ENCODE results near the gene RNF113B.

RNF113B gene

DNA sequence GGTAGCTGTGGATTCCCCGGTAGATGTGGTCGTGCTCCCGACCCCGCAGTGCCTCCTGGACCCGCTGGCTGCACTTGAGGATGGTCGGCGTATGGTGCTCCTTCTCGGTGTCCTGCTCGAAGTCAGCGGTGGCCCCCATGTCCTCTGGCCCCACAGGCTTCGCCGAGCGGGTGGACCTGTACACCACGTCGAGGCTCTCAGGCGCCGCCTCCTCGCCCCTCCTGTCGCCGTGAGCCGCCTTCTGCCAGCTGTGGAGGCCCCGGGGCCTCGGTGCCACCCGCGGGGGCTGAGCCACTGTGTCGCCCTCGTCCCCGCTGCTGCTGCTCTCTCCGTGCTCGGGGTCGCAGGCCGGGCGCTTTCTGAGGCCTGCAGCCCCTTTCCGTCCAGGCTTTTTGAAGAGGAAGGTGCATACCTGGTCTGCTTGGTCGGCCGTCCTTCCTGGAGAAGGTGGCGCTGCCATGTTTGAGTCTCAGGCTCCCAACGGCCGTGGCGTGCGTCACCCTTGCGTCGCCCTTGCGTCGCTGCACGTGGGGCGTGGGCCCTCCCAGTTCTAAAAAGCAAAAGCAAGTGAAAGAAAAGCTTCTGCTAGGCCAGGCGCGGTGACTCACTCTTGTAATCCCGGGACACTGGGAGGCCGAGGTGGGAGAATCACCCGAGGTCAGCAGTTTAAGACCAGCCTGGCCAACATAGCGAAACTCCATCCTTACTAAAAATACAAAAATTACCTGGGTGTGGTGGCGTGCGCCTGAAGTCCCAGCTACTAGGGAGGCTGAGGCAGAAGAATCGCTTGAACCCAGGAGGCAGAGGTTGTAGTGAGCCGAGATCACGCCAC lies at the start of gene RNF113B:
TSS of gene RNF113B (minus strand) at position 493 of the 832 bp plus-strand sequence. CDS start at position 460, 33 bp downstream.
- peak; percentile 34 for DNase-seq (ENCODE audit: low read depth)

DNA sequence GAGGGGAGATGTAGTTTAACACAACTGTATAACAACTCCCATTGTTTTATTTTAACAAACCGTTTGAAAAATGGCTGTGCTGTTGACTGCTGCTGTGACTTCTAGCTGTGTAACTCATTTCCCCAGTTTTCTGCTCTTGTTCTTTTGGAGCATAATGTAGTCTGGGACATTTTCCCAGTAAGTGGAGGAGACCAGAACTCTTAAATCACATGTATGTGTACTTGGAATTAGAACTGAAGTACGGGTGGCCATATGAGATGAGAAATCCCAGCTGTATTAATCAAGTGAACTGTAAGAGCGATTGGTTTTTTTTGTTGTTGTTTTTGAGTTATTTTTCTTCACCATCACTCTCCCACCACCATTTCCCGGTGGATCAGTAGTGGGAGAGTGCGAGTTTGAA lies 49.4 kb upstream of the RNF113B start:
- no peak for DNase-seq (ENCODE audit: low read depth)

DNA sequence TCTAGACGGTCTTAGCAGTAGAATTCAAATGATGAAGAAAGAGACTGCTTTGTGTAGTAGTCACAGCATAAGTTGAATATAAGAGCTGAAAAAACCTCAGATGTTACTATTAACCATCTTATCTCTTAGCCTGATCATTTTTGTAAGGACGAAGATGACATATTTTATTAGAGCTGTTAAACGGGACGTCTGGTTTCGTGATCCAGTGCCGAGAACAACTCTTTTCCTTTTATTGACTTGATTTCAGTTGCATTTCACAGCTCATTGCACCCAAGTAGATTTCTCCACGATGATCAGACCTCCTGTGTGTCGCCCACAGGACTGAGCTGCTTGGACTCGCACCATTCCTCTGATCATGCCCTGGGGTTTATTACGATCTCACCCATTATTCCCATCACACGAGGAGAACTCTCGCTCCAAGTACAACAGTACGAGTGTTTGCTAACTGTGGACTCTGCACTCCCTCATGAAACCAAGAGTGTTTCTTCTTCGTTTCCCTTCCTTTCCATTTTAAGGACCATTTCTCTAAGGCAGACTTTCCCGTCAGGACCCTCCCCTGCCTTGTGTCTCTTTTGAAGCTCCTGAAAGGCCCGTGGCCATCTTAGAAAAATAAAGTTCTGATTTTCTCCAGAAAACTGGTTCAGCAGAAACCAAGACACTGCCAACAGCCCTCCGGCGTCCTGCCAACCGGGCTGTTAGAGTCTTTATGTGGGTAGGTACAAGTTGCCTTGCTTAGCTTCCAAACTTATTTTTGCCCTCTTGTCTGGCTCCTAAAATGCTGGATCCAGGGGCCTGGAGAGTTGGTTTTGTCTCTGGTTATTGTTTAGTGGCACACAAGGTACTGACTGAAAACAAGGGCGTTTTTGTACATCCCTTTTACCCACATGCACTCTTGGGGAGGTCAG lies 48.2 kb upstream of the RNF113B start:
- no peak for DNase-seq (ENCODE audit: low read depth)

DNA sequence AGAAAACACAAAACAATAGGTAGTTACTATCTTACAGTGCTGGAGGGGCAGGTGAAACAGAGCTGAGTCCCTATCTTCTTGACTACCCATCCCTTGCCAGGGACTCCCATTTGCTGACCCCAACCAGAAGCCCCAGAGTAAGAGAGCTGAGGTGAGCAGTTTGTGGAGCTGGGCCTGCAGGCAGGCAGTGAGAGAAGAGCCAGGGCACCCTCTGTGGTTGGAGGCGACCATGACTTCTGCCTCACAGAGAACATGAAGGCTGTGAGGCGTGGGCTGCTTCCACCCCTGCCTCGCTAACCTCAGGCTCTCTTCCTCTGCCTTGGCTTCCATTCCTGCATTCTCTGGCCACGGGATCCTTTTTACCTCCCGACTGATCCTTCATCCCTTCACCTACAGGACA lies 47.5 kb upstream of the RNF113B start:
- no peak for DNase-seq (ENCODE audit: low read depth)

DNA sequence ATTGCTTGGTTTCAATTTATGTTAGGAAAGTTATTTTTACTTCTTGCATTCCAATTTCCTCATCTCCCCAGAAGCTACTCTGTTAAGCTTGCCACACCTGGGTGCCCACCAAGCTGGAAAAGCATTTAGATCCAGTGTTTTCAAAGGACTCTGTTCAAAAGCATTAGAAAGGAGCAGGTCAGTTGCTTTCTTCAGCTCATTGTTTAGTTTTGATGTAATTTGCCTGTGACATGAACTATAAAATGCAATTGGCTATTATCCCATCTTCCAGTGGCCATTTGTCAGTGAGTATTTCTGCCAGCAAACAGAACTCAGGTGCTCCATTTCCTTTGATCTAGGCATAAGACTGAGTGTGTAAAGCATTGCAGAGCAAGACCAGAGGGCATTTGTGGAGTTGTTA lies 46.7 kb upstream of the RNF113B start:
- DNase-seq (ENCODE audit: low read depth), result no peak

DNA sequence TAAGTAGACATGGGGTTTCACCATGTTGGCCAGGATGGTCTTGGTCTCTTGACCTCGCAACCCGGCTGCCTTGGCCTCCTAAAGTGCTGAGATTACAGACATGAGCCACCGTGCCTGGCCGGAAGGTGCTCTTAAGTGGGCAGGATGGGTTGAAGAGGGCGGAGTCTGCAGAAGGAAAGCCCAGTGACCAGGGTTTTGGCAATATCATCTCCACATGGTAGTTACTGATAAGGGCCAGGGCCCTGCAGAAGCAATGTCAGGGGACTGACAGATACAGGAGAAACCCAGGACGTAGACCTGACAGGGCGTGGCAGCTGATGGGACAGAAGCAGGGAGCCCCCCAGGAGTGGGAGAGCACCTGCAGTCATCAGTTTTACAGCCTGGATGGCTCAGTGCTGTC lies 45.7 kb upstream of the RNF113B start:
- DNase-seq (ENCODE audit: low read depth), result no peak

DNA sequence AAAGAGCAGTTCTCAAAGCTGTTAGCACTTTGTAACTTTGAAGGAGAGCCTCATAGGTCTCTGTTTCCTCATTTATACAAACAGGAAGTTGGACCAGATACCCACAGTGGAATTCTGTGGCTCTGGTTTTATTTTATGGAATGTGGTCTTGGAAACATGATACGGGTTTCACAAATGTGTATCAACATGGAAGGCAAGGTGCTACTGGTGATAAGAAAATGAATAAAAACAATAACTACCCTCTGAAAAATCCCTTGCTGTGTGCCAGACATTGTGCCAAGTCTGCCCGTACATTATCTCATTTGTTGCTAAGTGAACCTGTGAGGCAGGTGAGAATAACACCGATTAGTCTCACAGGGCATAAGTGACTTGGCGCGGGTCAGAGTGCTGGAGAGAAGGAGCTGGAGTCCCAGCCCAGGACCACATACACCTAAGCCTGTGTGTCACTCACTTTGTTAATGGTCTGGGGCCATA lies 45.0 kb upstream of the RNF113B start:
- peak; percentile 75 for DNase-seq (ENCODE audit: low read depth)

DNA sequence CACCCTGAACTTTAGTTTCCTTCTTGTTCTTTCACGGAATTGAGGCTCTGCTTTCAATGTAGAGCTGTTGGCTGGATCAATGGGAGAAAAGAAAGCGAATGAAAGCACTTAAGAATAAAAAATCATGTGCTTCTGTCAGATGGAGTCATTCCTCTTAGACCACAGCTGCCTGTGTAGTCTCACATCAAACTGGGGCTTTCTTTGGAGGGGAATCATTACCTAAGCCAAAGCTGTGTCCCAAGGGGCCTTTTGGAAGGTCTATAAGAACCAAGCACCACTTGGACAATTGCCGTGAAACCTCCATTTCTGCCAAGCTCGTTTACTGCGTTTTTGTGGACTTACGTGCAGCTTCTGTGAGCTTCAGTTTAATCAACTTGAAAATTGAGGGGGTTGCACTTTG lies 44.2 kb upstream of the RNF113B start:
- DNase-seq (ENCODE audit: low read depth), result no peak

DNA sequence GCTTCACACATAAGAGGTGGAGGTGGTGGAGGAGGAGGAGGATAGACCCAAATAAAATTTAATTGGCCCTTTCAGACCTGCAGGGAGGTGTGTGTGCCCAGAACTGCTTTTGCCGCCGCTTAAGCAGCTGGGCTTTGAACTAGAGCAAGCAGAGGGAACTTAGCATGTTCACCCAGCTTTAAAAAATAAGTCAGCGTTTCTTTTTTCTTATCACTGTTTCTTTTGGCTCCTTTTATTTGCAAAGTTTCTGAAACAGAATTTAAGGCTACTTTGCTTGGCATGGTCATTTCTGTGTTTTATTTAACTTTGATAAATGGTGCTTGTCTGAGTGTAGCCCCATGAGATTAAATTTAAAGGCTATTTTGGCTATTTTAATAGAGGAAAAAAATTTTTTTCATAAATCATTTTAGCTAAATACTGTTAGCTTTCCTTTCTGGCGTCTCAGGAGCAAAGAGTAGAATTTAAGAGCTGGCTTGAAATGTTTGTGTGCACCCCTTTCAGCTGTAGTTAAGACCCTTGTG lies 43.3 kb upstream of the RNF113B start:
- DNase-seq (ENCODE audit: low read depth), result no peak

DNA sequence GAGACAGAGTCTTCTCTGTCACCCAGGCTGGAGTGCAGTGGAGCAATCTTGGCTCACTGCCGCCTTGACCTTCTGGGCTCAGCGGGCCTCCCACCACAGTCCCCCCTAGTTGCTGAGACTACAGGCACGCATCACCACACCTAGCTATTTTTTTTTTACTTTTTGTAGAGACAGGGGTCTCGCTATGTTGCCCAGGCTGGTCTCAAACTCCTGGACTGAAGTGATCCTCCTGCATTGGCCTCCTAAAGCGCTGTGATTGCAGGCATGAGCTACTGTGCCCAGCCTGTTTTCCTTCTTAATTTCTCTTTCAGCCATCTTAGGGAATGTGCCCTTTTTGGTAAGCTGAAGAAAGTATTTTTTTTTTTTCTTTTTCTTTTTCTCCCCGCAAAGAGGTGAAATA lies 42.6 kb upstream of the RNF113B start:
- DNase-seq (ENCODE audit: low read depth), result no peak

DNA sequence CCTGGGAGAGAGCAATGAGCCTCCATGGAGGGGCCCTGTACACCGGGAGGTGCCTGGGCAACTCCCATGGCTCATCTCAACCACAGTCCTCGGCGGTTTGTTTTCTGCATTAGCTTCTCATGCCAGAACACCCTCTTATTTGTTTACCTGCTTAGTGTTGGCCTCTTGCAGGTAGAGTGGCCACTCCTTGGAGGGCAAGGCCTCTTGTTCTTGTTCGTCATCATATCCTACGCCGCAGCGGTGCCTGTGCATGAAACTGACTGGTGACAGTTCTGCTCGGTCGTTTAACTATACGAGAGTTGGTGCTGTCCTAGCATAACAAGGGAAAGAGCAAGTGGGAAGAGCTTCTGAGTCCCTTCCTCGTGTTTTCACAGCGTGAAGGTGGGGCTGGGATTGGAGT lies 40.5 kb upstream of the RNF113B start:
- no peak for DNase-seq (ENCODE audit: low read depth)

DNA sequence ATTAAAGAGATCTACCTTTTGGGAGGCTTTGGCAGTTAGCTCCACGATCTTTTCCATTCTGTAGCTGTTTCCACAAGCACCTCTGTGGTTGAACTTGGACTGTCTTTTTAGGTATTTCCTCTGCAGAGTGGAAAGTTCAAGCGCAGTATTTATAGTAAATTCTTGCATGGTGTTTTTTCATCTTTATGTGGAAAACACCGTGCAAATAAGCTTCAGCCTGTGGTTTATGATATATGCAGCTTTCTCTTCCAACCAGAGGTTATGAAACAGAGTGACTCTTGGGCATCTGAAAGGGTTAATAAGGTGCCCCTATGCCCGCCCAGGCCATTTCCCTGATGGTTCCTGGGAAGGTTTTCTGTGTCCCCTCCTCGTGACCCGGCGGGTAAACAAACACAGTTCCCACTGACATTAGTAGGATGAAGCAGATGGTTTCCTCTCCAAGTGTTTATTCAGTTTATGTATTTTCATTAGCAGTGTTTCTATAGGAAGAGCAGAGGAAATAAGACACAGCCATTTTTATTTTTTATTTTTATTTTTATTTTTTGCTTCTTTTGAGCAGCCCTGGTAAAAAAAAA lies 39.7 kb upstream of the RNF113B start:
- no peak for DNase-seq (ENCODE audit: low read depth)

DNA sequence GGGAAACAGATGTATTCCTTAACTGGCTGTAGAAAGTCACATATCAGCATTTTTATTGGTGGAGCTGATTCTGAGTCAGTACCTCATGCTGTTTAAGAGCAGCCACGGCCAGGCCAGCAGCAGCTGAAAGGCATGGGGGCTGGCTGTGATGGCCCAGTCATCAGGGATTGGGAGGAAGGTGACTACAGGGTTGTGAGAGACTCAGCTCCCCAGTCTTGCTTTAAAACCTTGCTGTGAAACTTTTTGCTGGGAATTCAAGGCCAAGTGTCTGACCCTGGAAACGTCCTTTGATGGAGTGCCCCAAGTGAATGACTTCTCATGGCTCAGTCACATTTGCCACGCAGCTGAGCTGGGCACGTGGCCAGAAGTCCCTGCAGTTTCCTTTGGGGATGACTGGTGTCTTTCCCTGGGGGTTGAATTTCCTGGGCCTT lies 39.1 kb upstream of the RNF113B start:
- DNase-seq (ENCODE audit: low read depth), result peak; percentile 55

DNA sequence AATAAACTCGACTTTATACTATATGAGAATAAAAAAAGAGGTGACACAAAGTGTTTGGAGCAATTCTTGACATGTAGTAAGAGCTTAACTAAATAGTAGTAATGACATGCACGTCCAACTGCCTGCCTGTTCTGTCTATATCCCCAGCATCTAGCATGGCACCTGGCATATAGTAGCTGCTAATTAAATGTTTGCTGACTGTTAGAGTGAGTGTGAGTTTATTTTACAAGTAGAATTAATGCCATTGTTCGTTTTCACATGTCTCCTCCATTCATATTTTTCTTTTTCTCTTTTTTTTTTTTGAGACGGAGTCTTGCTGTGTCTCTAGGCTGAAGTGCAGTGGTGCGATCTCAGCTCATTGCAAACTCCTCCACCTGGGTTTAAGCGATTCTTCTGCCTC lies 38.4 kb upstream of the RNF113B start:
- no peak for DNase-seq (ENCODE audit: low read depth)

DNA sequence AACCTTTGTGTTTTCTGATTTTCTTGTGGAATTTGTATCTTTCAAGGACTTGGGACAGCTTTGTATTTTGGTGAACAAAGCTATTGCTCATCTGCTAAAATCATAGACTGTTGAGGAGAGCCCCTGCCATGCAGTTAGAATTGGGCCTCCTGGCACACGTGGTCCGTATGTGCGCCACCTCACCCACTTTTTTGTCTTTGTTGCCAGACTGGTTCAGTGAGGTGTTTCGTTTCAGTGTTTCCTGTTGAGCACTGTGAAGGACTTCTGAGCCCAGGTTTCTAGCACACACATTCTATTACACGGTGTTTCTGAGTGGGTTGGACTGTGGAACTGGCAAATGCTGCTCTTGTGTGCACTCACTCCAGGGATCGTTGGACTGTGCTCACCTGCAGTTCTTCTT lies 37.6 kb upstream of the RNF113B start:
- no peak for DNase-seq (ENCODE audit: low read depth)

DNA sequence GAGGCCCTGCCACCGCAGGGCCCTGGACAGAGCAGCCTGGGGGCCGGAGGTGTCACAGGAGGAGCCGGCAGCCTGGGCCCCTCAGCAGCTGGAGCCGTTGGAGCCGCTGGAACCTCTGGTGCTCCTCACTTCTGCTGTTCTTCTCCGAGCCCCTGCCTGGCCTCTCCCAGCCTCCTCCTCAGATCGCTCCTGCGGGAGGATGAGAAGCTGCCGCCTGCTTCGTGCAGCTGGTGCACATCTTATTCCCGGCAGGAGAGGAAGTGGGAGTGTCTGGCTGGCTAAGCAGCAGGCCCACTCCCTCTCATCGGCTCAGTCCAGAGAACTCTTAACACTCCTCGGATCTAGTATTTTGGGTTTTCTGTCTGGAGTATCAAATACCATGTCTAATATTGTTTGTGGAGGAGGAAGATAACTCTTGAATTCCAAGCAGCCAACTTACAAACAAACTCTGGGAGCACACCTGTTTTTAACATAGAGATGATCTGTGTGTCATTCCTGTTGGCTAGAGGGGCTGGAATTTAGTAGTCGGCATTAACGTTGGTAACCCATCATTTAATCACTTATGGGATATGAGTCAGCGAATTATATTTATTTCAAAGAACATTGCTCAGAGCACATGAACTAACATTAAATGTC lies 37.1 kb upstream of the RNF113B start:
- DNase-seq (ENCODE audit: low read depth), result peak; percentile 76

DNA sequence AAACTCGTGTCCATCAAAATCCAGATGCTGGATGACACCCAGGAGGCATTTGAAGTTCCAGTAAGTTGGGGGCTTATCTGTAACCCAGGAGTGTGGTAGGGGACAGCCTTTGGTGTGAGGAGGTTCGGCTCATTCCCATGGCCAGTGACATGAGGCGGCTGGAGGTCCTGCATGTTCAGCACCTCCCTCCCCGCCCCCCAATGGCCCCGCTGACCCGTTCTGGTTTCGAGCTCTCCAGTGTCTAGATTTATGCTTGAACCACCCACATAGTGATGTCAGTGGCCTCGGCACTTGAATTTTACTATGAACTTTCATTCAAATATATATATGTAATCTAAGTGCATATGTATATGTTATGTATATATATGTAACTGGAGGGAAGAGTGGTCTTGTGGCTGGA lies 36.3 kb upstream of the RNF113B start:
- no peak for DNase-seq (ENCODE audit: low read depth)

DNA sequence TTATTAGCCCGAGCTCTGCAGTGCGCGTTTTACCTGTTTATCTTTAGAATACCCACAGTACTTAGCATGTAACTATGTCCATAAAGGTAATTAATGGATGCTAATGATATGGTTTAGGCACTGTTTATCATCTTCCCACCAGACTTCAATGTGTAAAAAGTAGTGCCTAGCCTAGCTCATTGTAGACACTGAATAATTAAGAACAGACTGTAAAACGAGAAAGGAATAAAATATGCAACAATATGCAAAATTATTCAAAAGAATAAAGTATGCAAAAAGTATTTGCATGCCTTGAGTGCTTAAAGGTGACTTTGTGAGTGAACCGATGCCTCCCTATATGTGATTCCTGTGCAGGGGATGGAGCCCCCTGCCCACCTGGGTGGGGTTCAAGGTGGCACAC lies 35.7 kb upstream of the RNF113B start:
- no peak for DNase-seq (ENCODE audit: low read depth)

DNA sequence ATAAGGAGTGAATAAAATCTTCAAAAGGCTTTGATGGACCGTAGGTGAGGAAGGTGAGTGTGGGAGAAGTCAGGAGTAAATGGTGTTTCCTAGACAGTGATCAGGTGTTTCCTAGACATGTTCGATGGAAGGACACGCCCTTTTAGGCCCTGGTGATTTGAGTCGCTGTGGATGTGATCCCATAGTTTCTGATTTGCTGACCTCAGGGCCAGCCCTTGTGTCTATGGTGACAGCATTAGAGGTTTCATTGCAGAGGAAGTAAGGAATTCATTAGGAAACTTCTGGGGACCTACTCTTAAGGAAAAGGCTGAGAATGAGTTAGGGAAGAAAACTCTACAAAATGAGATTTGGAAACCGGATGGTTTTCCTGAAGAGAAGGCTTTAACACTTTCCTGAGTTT lies 31.5 kb upstream of the RNF113B start:
- DNase-seq (ENCODE audit: low read depth), result no peak

DNA sequence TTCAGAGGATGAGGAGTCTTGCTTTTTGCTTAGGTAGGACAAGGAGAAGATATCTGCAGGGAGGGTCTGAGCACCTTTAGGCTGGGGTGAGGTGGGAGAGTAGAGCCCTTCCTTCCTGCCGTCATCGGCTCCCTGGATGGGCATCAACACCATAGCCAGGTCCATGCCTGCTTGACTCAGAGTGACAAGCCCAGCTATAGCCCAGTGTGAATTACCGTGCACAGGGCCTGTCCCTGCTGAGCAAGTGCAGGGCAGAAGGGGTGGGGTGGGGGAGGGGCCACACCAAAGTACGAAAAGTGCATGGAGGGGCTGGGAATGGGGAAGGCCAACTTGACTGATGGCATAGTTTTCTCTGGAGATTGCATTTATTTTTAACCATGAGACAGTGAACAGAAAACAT lies 30.3 kb upstream of the RNF113B start:
- DNase-seq (ENCODE audit: low read depth), result peak; percentile 46

DNA sequence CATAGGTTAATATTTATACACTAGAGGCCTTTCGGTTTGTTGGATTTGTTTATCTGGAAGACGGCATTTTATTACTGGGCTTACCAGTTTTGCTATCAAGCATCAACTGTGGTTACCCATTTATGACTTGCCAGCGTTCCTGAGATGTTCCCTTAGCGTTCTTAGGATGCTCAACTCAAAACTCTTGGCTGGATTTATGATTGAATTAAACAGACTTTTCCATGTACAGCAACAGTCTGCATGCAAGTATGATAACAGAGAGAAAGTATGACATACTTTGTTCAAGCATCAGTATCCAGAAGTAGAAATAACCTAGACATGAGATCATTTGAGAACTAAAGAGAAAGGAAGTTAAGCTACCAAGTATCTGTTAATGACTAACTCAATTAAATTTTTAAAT lies 29.9 kb upstream of the RNF113B start:
- peak; percentile 99 for DNase-seq (ENCODE audit: low read depth)

DNA sequence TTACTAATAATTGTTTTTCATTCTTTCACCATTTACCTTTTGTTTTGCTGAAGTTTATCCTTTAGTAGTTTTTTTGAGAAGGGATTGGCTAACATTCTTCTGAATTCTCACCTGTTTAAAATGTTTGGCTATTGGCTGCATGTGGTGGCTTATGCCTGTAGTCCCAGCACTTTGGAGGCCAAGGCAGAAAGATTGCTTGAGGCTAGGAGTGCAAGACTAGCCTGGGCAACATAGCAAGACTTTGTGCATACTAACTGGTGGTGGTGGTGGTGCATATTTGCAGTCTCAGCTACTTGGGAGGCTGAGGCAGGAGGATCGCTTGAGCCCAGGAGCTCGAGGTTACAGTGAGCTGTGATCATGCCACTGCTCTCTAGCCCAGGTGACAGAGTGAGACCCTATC lies 27.5 kb upstream of the RNF113B start:
- DNase-seq (ENCODE audit: low read depth), result no peak
